ENCODE data around the gene SAMD10. TPM values are rescaled to one million over a fixed set of nuclear protein-coding genes. Genes with fewer than 3 reads are reported as not detected.
"Not testable (repeated sequence)": the region's sequence is repeated elsewhere in the genome, so short reads cannot be mapped to it uniquely, and the experiment has no call there.

The SAMD10 gene
- 6.0 TPM for total RNA-seq
- long read RNA-seq, transcript SAMD10-201 (5 exons, 2,181 nt) = major isoform, 15 of 28 reads
- long read RNA-seq, partial matches to known transcripts = 5 of 28 reads
- long read RNA-seq, other reads (novel, unspliced or antisense) = 8 of 28 reads

DNA sequence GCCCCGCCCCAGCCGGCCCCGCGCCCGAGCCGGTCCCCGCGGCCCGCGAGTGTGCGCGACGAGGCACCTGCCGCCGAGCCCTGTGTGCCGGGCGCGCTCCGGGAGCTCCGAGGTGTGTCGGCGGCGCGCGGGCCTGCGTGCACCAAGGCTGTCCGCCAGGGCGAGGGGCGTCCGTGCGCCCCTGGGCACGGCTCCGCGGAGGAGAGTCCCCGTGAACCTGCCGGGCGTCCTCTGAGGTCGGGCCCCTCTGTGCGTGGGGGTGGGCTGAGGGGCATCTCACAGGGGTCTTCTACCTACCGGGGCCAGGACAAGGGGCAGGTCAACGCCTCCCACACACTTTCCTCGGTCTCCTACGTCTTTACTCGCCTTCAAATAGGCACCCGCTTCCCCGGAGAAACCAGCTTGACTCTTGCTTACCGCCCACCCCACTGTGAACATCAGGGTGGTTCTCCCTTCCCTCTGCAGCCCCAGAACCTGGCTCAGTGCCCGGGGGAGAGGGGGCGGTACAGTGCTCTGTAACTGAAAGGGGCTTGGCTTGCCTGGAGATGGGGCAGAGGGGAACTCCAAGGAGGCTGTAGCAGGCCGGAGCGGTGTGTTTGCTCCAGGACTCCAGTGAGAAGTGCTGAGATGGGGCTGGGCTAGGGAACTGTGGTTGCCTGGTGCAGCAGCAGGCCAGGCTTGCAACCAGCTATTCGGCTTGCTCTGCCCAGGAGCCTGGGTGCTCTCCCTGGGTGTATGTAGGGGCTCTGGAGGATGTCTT is at the start of gene SAMD10:
Gene SAMD10, minus strand, starts transcription at position 86 of the 760 bp plus-strand sequence. CDS start 175 bp downstream, outside the sequence.
- intact Hi-C loops (cut with DNase I) = loop anchor here (5.0 kb wide), 1 partner anchor 83 kb away; the partner anchor contains the start of gene TCEA2
- peak; percentile 64 for DNase-seq

GRCh38 chr20:64027981-64028685 is 48.7 kb upstream of the SAMD10 start:
- DNase-seq (no peak), ATAC-seq (ENCODE audit: poor library complexity) (no peak)
- intact Hi-C loops (cut with DNase I) = no loop called here

More for the DNA sequence above, at the start of gene SAMD10:
- peak; percentile 18 for ATAC-seq (ENCODE audit: poor library complexity)

- ATAC-seq (ENCODE audit: poor library complexity) = no peak
- intact Hi-C loops (cut with DNase I) = no loop called here
- DNase-seq = no peak
Measured at GRCh38 chr20:64025826-64026412, 46.5 kb upstream of the SAMD10 start.

DNA sequence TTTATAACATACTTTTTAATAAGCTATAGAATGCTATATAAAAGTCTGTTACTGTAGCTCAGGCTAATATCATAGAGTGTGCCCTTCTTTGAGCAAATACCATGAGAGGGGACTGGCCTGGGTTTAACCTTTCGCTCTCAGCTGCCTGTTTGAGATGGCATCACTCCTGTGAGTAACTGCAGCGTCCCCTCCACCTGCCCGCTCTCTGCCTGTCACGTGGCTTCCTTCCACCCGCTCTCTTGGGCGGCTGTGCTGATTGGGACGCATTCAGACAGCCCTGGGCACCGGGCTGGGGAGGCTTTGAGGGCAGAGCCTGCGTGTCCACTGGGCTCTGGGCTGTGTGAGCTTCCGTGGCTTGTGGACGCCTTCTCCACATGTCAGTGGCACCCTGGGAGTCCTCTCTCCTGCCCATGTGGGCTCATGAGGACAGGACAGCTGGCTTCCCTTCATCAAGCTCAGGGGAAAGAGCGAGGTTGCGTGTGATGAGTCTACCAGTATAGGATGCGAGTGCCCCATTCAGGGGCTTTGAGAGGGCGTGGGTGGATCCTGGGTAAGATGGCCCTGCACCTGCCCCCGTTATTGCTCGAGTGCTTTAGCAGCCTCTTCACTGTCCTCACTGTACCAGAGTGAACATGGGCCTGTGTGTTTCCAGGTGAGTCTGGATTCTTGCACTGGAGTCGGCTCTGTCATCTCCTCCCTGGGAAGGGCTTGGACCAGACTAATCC is 45.8 kb upstream of the SAMD10 start:
- intact Hi-C loops (cut with DNase I) = no loop called here
- no peak for DNase-seq

DNA sequence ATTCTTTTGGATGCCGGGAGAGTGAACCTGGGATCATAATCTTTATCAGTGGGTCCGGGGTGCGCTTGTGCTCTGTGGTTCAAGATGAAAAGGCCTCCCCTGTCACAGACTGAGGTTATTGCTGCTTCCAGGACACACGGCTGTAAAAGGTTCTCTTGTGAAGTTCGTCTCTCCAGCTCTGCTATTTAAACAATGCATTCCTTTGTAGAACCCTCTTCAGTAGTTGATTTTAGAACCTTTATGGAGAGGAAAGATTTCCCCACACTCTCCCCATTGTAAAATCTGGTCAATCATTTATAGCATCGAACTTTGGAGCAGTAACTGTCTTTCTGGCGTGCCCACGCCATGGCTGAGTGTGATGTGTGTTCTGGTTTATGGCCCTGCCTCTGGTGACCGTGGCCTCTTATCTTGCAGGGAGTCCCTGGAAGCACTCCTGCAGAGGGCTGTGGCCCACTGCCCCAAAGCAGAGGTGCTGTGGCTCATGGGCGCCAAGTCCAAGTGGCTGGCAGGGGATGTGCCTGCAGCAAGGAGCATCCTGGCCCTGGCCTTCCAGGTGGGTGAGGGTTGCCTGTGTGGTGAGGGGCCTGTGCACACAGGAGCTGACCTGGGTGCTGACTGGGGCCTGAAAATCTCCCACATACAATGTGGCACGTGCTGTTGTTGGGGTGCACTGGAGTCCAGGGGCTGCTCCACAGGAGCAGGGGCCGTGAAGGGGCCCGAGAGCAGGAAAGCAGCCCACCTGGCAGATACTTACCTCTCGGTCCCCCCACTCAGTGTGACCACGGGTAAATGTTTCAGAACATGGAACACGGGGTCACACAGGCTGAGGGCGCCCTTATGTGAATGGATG is 44.9 kb upstream of the SAMD10 start:
- no peak for DNase-seq
- intact Hi-C loops (cut with DNase I) = no loop called here
- no peak for ATAC-seq (ENCODE audit: poor library complexity)

More for the DNA sequence above, 45.8 kb upstream of the SAMD10 start:
- no peak for ATAC-seq (ENCODE audit: poor library complexity)

- intact Hi-C loops (cut with DNase I) = no loop called here
- ATAC-seq (ENCODE audit: poor library complexity) = no peak
- DNase-seq = no peak
Measured at GRCh38 chr20:64023361-64024140, 44.1 kb upstream of the SAMD10 start.

GRCh38 chr20:64022671-64023360 is 43.4 kb upstream of the SAMD10 start:
- intact Hi-C loops (cut with DNase I) = no loop called here
- ATAC-seq (ENCODE audit: poor library complexity) = no peak

GRCh38 chr20:64021124-64021975 is 41.9 kb upstream of the SAMD10 start:
- intact Hi-C loops (cut with DNase I) = no loop called here
- ATAC-seq (ENCODE audit: poor library complexity) = no peak
- no peak for DNase-seq

More at GRCh38 chr20:64022671-64023360, 43.4 kb upstream of the SAMD10 start:
- DNase-seq = no peak

DNA sequence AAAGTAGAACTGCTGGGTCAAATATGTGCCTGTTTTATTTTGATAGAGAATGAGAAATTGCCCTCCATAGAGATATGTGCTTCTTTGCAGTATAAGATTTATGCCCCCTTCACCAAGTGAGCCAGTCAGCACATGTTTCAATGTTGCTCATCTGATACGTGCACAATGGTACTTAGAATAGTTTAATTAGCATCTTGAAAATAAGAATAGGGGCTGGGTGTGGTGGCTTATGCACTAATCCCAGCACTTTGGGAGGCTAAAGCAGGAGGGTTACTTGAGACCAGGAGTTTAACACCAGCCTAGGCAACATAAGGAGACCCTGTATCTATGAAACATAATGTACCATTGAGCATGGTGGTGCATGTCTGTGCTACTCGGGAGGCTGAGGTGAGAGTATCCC is 36.2 kb upstream of the SAMD10 start:
- intact Hi-C loops (cut with DNase I) = no loop called here
- ATAC-seq (ENCODE audit: poor library complexity) = no peak
- DNase-seq = no peak

DNA sequence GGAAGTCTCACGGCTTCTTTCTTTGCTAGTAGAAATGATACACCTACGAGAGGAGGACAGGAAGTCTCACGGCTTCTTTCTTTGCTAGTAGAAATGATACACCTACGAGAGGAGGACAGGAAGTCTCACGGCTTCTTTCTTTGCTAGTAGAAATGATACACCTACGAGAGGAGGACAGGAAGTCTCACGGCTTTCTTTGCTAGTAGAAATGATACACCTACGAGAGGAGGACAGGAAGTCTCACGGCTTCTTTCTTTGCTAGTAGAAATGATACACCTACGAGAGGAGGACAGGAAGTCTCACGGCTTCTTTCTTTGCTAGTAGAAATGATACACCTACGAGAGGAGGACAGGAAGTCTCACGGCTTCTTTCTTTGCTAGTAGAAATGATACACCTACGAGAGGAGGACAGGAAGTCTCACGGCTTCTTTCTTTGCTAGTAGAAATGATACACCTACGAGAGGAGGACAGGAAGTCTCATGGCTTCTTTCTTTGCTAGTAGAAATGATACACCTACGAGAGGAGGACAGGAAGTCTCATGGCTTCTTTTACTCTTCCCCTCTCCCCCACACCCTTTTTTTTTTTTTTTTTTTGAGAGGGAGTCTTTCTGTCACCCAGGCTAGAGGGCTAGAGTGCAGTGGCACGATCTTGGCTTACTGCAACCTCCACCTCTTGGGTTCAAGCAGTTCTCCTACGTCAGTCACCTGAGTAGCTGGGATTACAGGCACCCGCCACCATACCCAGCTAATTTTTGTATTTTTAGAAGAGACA is 33.1 kb upstream of the SAMD10 start:
- ATAC-seq (ENCODE audit: poor library complexity); intact Hi-C loops (cut with DNase I); DNase-seq: not testable (repeated sequence)

GRCh38 chr20:64011366-64011779 is 31.9 kb upstream of the SAMD10 start:
- ATAC-seq (ENCODE audit: poor library complexity) (no peak), DNase-seq (no peak)
- intact Hi-C loops (cut with DNase I) = no loop called here

- DNase-seq (no peak), ATAC-seq (ENCODE audit: poor library complexity) (no peak)
- intact Hi-C loops (cut with DNase I) = no loop called here
Measured at GRCh38 chr20:64010711-64011237, 31.3 kb upstream of the SAMD10 start.

DNA sequence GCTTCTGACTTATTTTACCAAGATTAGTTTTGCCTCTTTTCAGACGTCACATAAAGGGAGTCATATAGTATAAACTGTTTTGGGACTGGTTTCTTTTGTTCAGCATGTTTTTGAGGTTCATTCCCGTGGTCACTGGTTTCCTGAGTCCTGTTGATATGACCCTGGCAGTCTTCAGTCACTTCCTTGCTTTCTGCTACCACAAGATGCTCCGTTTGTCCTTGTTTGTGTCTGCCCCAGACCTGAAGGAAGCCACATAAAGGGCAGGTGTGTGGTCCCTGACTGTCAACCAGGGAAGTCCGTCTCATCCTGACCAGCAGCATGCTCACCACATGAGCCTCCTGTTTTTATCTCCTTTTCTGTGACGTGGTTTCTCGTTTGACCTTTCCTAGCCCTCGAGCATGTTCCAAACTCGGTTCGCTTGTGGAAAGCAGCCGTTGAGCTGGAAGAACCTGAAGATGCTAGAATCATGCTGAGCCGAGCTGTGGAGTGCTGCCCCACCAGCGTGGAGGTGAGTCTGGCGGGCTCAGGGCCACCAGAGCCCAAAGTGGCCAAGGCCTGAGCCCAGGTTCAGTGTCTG is 30.5 kb upstream of the SAMD10 start:
- no peak for ATAC-seq (ENCODE audit: poor library complexity)
- intact Hi-C loops (cut with DNase I) = no loop called here

GRCh38 chr20:64006902-64007301 is 27.5 kb upstream of the SAMD10 start:
- ATAC-seq (ENCODE audit: poor library complexity) (no peak), DNase-seq (no peak)
- intact Hi-C loops (cut with DNase I) = no loop called here

More for the DNA sequence above, 30.5 kb upstream of the SAMD10 start:
- no peak for DNase-seq
